GM23338 (cell line): ENCODE data around the gene CACNA1A. TPM values are rescaled to one million over a fixed set of nuclear protein-coding genes. Genes with fewer than 3 reads are reported as not detected.

Source experiments
- ATAC-seq: fragments of 200-7000 bp; cut with Tn5 transposase; 3 replicates; pipeline ENCODE4 v1.9.1; 2020
- DNase-seq: peaks from one replicate; pipeline ENCODE4 v3.0.0-alpha.2; 2015; ENCODE audit warnings: low spot score
- H2AFZ ChIP-seq: fragments of 200-600 bp; sonication (generic); 2 replicates; pipeline ENCODE4 v1.8.0; 2016; ENCODE audit warnings: antibody characterized with exemption, mild to moderate bottlenecking, moderate library complexity
- H3F3A ChIP-seq: fragments of 200-600 bp; sonication (generic); replicated peaks from 2 replicates; pipeline ENCODE4 v1.8.0; 2017; ENCODE audit warnings: antibody characterized with exemption, mixed run types, low read depth
- H3K27ac ChIP-seq: fragments of 200-600 bp; sonication (generic); 2 replicates; pipeline ENCODE4 v1.6.1; 2016; ENCODE audit warnings: low read depth
- H3K27me3 ChIP-seq: fragments of 200-600 bp; sonication (generic); 2 replicates; pipeline ENCODE4 v1.8.0; 2016; ENCODE audit warnings: mild to moderate bottlenecking, mixed run types, moderate library complexity; ENCODE audit not compliant: insufficient read depth
- H3K36me3 ChIP-seq: fragments of 200-600 bp; sonication (generic); 2 replicates; pipeline ENCODE4 v1.8.0; 2016; ENCODE audit warnings: mild to moderate bottlenecking; ENCODE audit not compliant: insufficient read depth
- H3K4me1 ChIP-seq: fragments of 200-600 bp; sonication (generic); 2 replicates; pipeline ENCODE4 v1.8.0; 2016; ENCODE audit warnings: mild to moderate bottlenecking, moderate library complexity; ENCODE audit not compliant: insufficient read depth
- H3K4me2 ChIP-seq: fragments of 200-600 bp; sonication (generic); 2 replicates; pipeline ENCODE4 v1.7.1; 2017; ENCODE audit warnings: mixed run types
- H3K4me3 ChIP-seq: fragments of 200-600 bp; sonication (generic); 2 replicates; pipeline ENCODE4 v1.6.1; 2016; ENCODE audit warnings: mixed run types
- H3K79me2 ChIP-seq: fragments of 200-600 bp; sonication (generic); replicated peaks from 2 replicates; pipeline ENCODE4 v1.8.0; 2017; ENCODE audit warnings: mild to moderate bottlenecking; ENCODE audit not compliant: insufficient read depth
- H3K9me2 ChIP-seq: fragments of 200-600 bp; sonication (generic); 2 replicates; pipeline ENCODE4 v1.8.0; 2017; ENCODE audit not compliant: insufficient read depth
- H4K20me1 ChIP-seq: fragments of 200-600 bp; sonication (generic); replicated peaks from 2 replicates; pipeline ENCODE4 v1.8.0; 2017; ENCODE audit warnings: mild to moderate bottlenecking; ENCODE audit not compliant: insufficient read depth
- H3K27ac Mint-ChIP-seq: 2 replicates; pipeline ENCODE4 v1.8.0; 2020; ENCODE audit warnings: inconsistent platforms, mild to moderate bottlenecking, moderate library complexity, mixed read lengths
- H3K27me3 Mint-ChIP-seq: 3 replicates; pipeline ENCODE4 v1.8.0; 2022; ENCODE audit warnings: low read depth, mild to moderate bottlenecking, moderate library complexity, mixed read lengths, inconsistent platforms; ENCODE audit not compliant: insufficient read depth, poor library complexity
- H3K36me3 Mint-ChIP-seq: 3 replicates; pipeline ENCODE4 v1.8.0; 2021; ENCODE audit warnings: low read depth, mild to moderate bottlenecking, inconsistent platforms, moderate library complexity, mixed read lengths
- H3K4me1 Mint-ChIP-seq: 3 replicates; pipeline ENCODE4 v1.8.0; 2020; ENCODE audit warnings: mild to moderate bottlenecking, inconsistent platforms, mixed read lengths
- H3K4me3 Mint-ChIP-seq: 3 replicates; pipeline ENCODE4 v1.8.0; 2021; ENCODE audit warnings: moderate library complexity, mild to moderate bottlenecking, inconsistent platforms, mixed read lengths
- H3K9me3 Mint-ChIP-seq: 3 replicates; pipeline ENCODE4 v1.8.0; 2020; ENCODE audit warnings: moderate library complexity, mild to moderate bottlenecking, inconsistent platforms, mixed read lengths
- EZH2 ChIP-seq: fragments of 200-600 bp; sonication (generic); IDR thresholded peaks from one replicate; pipeline ENCODE4 v1.8.0; 2017; ENCODE audit warnings: antibody characterized with exemption, mild to moderate bottlenecking, low read depth; ENCODE audit not compliant: unreplicated experiment
- EZH2phosphoT487 ChIP-seq: fragments of 200-600 bp; sonication (generic); IDR thresholded peaks from one replicate; pipeline ENCODE4 v1.8.1; 2018; ENCODE audit warnings: antibody characterized with exemption; ENCODE audit not compliant: unreplicated experiment
- NANOG ChIP-seq: IDR thresholded peaks from 2 replicates; pipeline ENCODE4 v1.6.1; 2016; ENCODE audit warnings: antibody characterized with exemption, borderline replicate concordance
- STAT1 ChIP-seq: IDR thresholded peaks from one replicate; pipeline ENCODE4 v1.6.1; 2016; ENCODE audit warnings: antibody characterized with exemption; ENCODE audit not compliant: unreplicated experiment
- ZNF114 ChIP-seq: fragments of 250-450 bp; sonication (Bioruptor Pico); IDR thresholded peaks from 2 replicates; pipeline ENCODE4 v1.5.0; 2020; ENCODE audit warnings: mild to moderate bottlenecking, moderate library complexity
- ZNF331 ChIP-seq: fragments of 250-450 bp; sonication (Bioruptor Pico); IDR thresholded peaks from 2 replicates; pipeline ENCODE4 v1.5.0; 2020; ENCODE audit warnings: low read depth, mild to moderate bottlenecking, moderate library complexity
- polyA plus RNA-seq: library from polyadenylated mRNA; unstranded; fragments of >200 nt; fragmentation: Nextera tagmentation; extraction: Ambion mirVana; gene quantifications from 2 replicates; pipeline ENCODE4 v1.2.1, GENCODE V29; 2016
- total RNA-seq: library from RNA; depleted of rRNA; stranded (reverse); fragments of >200 nt; shearing (Covaris generic); gene quantifications from 2 replicates; pipeline ENCODE4 v1.2.3, GENCODE V29; 2014
- TF ChIP-seq, protein P1 (sequence below): IDR thresholded peaks from one replicate; pipeline ENCODE4 v1.6.1; 2018; ENCODE audit warnings: antibody characterized with exemption; ENCODE audit not compliant: unreplicated experiment
- TF ChIP-seq, protein P2 (sequence below): IDR thresholded peaks from 2 replicates; pipeline ENCODE4 v1.6.1; 2016; ENCODE audit warnings: antibody characterized with exemption
- TF ChIP-seq, protein P3 (sequence below): fragments of 250-450 bp; sonication (Bioruptor Pico); IDR thresholded peaks from 2 replicates; pipeline ENCODE4 v1.5.0; 2020; ENCODE audit warnings: mild to moderate bottlenecking, moderate library complexity

CACNA1A gene
- total and polyA plus RNA-seq, 2 experiments from 2014 or later = 7.4 to 20.3 TPM

- H2AFZ ChIP-seq = no peak overlapping the region
- H3K79me2 ChIP-seq = no peaks in the 10 kb centered on the region
- no peak for ATAC-seq
- TF ChIP-seq ZNF114 (CRISPR knock-in tag) (no peak), STAT1 (no peak), ZNF331 (CRISPR knock-in tag) (no peak), EZH2 (no peak), EZH2phosphoT487 (no peak), NANOG (no peak)
- TF ChIP-seq, protein P1, sequence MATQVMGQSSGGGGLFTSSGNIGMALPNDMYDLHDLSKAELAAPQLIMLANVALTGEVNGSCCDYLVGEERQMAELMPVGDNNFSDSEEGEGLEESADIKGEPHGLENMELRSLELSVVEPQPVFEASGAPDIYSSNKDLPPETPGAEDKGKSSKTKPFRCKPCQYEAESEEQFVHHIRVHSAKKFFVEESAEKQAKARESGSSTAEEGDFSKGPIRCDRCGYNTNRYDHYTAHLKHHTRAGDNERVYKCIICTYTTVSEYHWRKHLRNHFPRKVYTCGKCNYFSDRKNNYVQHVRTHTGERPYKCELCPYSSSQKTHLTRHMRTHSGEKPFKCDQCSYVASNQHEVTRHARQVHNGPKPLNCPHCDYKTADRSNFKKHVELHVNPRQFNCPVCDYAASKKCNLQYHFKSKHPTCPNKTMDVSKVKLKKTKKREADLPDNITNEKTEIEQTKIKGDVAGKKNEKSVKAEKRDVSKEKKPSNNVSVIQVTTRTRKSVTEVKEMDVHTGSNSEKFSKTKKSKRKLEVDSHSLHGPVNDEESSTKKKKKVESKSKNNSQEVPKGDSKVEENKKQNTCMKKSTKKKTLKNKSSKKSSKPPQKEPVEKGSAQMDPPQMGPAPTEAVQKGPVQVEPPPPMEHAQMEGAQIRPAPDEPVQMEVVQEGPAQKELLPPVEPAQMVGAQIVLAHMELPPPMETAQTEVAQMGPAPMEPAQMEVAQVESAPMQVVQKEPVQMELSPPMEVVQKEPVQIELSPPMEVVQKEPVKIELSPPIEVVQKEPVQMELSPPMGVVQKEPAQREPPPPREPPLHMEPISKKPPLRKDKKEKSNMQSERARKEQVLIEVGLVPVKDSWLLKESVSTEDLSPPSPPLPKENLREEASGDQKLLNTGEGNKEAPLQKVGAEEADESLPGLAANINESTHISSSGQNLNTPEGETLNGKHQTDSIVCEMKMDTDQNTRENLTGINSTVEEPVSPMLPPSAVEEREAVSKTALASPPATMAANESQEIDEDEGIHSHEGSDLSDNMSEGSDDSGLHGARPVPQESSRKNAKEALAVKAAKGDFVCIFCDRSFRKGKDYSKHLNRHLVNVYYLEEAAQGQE = no peak
- TF ChIP-seq, protein P2, sequence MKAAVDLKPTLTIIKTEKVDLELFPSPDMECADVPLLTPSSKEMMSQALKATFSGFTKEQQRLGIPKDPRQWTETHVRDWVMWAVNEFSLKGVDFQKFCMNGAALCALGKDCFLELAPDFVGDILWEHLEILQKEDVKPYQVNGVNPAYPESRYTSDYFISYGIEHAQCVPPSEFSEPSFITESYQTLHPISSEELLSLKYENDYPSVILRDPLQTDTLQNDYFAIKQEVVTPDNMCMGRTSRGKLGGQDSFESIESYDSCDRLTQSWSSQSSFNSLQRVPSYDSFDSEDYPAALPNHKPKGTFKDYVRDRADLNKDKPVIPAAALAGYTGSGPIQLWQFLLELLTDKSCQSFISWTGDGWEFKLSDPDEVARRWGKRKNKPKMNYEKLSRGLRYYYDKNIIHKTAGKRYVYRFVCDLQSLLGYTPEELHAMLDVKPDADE = no peak
- TF ChIP-seq, protein P3, sequence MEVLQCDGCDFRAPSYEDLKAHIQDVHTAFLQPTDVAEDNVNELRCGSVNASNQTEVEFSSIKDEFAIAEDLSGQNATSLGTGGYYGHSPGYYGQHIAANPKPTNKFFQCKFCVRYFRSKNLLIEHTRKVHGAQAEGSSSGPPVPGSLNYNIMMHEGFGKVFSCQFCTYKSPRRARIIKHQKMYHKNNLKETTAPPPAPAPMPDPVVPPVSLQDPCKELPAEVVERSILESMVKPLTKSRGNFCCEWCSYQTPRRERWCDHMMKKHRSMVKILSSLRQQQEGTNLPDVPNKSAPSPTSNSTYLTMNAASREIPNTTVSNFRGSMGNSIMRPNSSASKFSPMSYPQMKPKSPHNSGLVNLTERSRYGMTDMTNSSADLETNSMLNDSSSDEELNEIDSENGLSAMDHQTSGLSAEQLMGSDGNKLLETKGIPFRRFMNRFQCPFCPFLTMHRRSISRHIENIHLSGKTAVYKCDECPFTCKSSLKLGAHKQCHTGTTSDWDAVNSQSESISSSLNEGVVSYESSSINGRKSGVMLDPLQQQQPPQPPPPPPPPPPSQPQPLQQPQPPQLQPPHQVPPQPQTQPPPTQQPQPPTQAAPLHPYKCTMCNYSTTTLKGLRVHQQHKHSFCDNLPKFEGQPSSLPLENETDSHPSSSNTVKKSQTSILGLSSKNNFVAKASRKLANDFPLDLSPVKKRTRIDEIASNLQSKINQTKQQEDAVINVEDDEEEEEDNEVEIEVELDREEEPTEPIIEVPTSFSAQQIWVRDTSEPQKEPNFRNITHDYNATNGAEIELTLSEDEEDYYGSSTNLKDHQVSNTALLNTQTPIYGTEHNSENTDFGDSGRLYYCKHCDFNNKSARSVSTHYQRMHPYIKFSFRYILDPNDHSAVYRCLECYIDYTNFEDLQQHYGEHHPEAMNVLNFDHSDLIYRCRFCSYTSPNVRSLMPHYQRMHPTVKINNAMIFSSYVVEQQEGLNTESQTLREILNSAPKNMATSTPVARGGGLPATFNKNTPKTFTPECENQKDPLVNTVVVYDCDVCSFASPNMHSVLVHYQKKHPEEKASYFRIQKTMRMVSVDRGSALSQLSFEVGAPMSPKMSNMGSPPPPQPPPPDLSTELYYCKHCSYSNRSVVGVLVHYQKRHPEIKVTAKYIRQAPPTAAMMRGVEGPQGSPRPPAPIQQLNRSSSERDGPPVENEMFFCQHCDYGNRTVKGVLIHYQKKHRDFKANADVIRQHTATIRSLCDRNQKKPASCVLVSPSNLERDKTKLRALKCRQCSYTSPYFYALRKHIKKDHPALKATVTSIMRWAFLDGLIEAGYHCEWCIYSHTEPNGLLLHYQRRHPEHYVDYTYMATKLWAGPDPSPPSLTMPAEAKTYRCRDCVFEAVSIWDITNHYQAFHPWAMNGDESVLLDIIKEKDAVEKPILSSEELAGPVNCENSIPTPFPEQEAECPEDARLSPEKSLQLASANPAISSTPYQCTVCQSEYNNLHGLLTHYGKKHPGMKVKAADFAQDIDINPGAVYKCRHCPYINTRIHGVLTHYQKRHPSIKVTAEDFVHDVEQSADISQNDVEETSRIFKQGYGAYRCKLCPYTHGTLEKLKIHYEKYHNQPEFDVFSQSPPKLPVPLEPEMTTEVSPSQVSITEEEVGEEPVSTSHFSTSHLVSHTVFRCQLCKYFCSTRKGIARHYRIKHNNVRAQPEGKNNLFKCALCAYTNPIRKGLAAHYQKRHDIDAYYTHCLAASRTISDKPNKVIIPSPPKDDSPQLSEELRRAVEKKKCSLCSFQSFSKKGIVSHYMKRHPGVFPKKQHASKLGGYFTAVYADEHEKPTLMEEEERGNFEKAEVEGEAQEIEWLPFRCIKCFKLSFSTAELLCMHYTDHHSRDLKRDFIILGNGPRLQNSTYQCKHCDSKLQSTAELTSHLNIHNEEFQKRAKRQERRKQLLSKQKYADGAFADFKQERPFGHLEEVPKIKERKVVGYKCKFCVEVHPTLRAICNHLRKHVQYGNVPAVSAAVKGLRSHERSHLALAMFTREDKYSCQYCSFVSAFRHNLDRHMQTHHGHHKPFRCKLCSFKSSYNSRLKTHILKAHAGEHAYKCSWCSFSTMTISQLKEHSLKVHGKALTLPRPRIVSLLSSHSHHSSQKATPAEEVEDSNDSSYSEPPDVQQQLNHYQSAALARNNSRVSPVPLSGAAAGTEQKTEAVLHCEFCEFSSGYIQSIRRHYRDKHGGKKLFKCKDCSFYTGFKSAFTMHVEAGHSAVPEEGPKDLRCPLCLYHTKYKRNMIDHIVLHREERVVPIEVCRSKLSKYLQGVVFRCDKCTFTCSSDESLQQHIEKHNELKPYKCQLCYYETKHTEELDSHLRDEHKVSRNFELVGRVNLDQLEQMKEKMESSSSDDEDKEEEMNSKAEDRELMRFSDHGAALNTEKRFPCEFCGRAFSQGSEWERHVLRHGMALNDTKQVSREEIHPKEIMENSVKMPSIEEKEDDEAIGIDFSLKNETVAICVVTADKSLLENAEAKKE (CRISPR knock-in tag) = no peak
- no peaks in the 10 kb centered on the region for H3F3A ChIP-seq
- Mint-ChIP-seq H3K27me3 (peaks cover 12% of the 10 kb centered on the region), H3K36me3 (peaks cover 5% of the 10 kb centered on the region; the same call in 1 of the 3 replicates), H3K9me3 (peaks cover 9% of the 10 kb centered on the region; the same call in 1 of the 3 replicates), H3K27ac (no peak overlapping the region), H3K4me3 (no peak overlapping the region), H3K4me1 (no peaks in the 10 kb centered on the region)
- H3K4me3 ChIP-seq = no peak overlapping the region
- H3K36me3 ChIP-seq = no peaks in the 10 kb centered on the region
- no peak for DNase-seq
- no peaks in the 10 kb centered on the region for H3K27me3 ChIP-seq
- H3K27ac ChIP-seq = no peak overlapping the region
- no peaks in the 10 kb centered on the region for H4K20me1 ChIP-seq
- H3K4me2 ChIP-seq = no peak overlapping the region
- H3K9me2 ChIP-seq = no peaks in the 10 kb centered on the region
- no peaks in the 10 kb centered on the region for H3K4me1 ChIP-seq
These were observed 129.7 kb downstream of the CACNA1A start for GRCh38 chr19:13376537-13376936.
